Measurements from ENCODE around the gene POU6F2.

POU6F2 gene

DNA sequence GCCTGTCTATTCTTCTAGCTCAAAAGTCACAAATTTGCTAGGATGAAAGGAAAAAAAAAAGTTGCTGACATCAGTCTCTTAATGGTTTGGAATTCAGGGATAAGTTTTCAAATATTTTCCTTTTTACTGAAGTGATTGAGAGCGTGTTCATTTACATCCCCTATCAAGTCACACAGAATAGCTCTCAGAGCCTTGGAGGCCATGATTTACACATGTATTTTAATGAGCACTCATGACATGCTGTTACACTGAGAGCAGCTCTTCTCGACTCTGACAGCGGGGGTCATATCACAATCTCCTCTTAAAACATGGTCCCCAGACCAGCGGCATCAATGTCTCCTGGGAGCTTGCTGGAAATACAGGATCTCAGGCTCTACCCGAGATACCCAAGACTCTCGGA lies 232.7 kb downstream of the POU6F2 start:
- Histone ChIP-seq H3K4me1 (ENCODE audit: control insufficient read depth, insufficient read depth, low read length, poor library complexity, severe bottlenecking) (no peaks in the 10 kb centered on the region), H3K27ac (ENCODE audit: insufficient read depth, low read length, poor library complexity, severe bottlenecking) (no peak overlapping the region), H3K4me3 (ENCODE audit: insufficient read depth, low read depth, low read length, poor library complexity, severe bottlenecking) (no peak overlapping the region), H3K27me3 (replicated peaks; ENCODE audit: control insufficient read depth, insufficient read depth, low read length, poor library complexity, severe bottlenecking) (no peaks in the 10 kb centered on the region), H3K9me3 (ENCODE audit: control insufficient read depth, low read length) (no peaks in the 10 kb centered on the region), H3K36me3 (ENCODE audit: control insufficient read depth, insufficient read depth, low read length) (no peaks in the 10 kb centered on the region)
- DNase-seq: no peak

DNA sequence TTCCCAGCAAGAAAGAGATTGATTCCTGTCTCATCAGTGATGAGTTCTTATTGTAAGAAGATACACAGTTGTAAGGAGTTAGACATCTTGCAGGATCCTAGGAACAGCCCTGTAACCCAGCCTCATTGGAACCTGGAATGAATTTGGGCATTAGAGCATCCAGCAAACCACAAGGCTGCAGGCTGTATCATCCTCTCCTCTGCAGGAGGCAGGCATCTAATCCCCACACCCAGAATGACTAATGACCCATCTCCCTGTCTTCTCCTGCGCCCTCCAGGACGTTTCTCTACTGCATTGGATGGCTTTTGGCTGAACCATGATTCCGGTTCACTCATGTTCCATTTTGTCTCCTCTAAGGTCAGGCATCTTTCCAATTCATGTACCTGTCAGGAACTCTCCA lies 233.9 kb downstream of the POU6F2 start:
- H3K27me3 ChIP-seq (replicated peaks; ENCODE audit: control insufficient read depth, insufficient read depth, low read length, poor library complexity, severe bottlenecking): no peaks in the 10 kb centered on the region
- no peak overlapping the region for H3K4me3 ChIP-seq (ENCODE audit: insufficient read depth, low read depth, low read length, poor library complexity, severe bottlenecking)
- H3K4me1 ChIP-seq (ENCODE audit: control insufficient read depth, insufficient read depth, low read length, poor library complexity, severe bottlenecking): no peaks in the 10 kb centered on the region
- DNase-seq: no peak
- no peaks in the 10 kb centered on the region for H3K36me3 ChIP-seq (ENCODE audit: control insufficient read depth, insufficient read depth, low read length)
- H3K9me3 ChIP-seq (ENCODE audit: control insufficient read depth, low read length): no peaks in the 10 kb centered on the region
- H3K27ac ChIP-seq (ENCODE audit: insufficient read depth, low read length, poor library complexity, severe bottlenecking): no peak overlapping the region

DNA sequence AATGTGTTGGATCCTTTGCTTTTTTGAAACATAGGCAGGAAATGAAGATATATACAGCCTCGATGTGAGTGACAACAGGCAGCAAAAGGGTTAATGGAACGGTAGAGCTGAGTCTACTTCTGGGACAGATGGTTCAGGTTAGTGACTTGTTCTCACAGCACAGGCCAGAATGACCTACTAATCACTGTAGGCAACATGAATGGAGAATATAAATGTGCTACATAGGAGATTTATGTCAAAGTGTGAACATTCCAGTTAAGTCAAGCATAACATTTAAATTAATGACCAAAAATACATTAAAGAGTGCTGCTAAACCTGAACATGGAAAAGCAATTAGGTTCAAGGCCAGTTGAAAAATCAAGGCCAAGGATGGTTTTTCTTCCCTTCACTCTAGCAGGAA lies 235.2 kb downstream of the POU6F2 start:
- no peak overlapping the region for H3K27ac ChIP-seq (ENCODE audit: insufficient read depth, low read length, poor library complexity, severe bottlenecking)
- H3K27me3 ChIP-seq (replicated peaks; ENCODE audit: control insufficient read depth, insufficient read depth, low read length, poor library complexity, severe bottlenecking): no peaks in the 10 kb centered on the region
- DNase-seq: no peak
- no peaks in the 10 kb centered on the region for H3K36me3 ChIP-seq (ENCODE audit: control insufficient read depth, insufficient read depth, low read length)
- H3K4me3 ChIP-seq (ENCODE audit: insufficient read depth, low read depth, low read length, poor library complexity, severe bottlenecking): no peak overlapping the region
- no peaks in the 10 kb centered on the region for H3K9me3 ChIP-seq (ENCODE audit: control insufficient read depth, low read length)
- no peaks in the 10 kb centered on the region for H3K4me1 ChIP-seq (ENCODE audit: control insufficient read depth, insufficient read depth, low read length, poor library complexity, severe bottlenecking)

DNA sequence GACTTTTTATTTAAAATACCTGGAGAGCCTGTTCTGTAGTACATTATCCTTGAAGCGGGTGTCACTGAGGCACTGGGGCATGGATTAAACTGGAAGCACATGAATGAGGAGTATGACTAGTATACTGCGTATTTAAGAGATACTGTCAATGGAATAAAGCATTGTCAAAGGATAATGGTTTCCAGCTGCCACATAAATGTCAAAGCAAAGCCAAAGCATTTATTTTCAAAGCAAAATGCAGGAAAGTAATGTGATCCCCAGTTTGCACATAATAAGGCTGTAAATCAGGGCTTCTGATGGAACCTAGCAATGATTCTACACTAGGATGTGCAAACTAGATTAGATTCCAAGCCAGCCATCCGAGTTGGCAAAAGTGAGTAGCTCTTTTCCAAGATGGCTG lies 240.1 kb downstream of the POU6F2 start:
- H3K27ac ChIP-seq (ENCODE audit: insufficient read depth, low read length, poor library complexity, severe bottlenecking): no peak overlapping the region
- H3K27me3 ChIP-seq (replicated peaks; ENCODE audit: control insufficient read depth, insufficient read depth, low read length, poor library complexity, severe bottlenecking): no peaks in the 10 kb centered on the region
- H3K4me3 ChIP-seq (ENCODE audit: insufficient read depth, low read depth, low read length, poor library complexity, severe bottlenecking): no peak overlapping the region
- no peaks in the 10 kb centered on the region for H3K4me1 ChIP-seq (ENCODE audit: control insufficient read depth, insufficient read depth, low read length, poor library complexity, severe bottlenecking)
- no peaks in the 10 kb centered on the region for H3K36me3 ChIP-seq (ENCODE audit: control insufficient read depth, insufficient read depth, low read length)
- no peak for DNase-seq
- H3K9me3 ChIP-seq (ENCODE audit: control insufficient read depth, low read length): no peaks in the 10 kb centered on the region

DNA sequence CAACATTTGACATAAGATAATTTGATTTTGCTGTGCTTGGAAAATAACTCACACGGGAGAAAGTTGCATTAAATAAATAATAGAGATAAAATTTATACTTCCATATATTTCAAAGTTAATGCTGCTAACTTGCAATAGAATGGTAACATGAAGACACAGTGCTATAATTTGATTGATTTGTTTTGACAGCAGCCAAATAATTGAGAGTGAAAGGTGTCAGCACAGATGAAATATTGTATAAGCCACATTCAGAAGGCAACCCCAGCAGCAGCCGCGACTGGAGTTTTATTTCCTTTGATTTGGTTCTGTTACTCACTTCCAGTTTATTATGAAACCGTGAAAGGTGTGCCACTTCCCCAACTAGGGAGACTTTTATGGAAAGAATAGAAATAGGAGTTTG lies 242.2 kb downstream of the POU6F2 start:
- Histone ChIP-seq H3K27ac (ENCODE audit: insufficient read depth, low read length, poor library complexity, severe bottlenecking) (no peak overlapping the region), H3K27me3 (replicated peaks; ENCODE audit: control insufficient read depth, insufficient read depth, low read length, poor library complexity, severe bottlenecking) (no peaks in the 10 kb centered on the region), H3K4me1 (ENCODE audit: control insufficient read depth, insufficient read depth, low read length, poor library complexity, severe bottlenecking) (no peaks in the 10 kb centered on the region), H3K36me3 (ENCODE audit: control insufficient read depth, insufficient read depth, low read length) (no peaks in the 10 kb centered on the region), H3K9me3 (ENCODE audit: control insufficient read depth, low read length) (no peaks in the 10 kb centered on the region), H3K4me3 (ENCODE audit: insufficient read depth, low read depth, low read length, poor library complexity, severe bottlenecking) (no peak overlapping the region)
- no peak for DNase-seq

DNA sequence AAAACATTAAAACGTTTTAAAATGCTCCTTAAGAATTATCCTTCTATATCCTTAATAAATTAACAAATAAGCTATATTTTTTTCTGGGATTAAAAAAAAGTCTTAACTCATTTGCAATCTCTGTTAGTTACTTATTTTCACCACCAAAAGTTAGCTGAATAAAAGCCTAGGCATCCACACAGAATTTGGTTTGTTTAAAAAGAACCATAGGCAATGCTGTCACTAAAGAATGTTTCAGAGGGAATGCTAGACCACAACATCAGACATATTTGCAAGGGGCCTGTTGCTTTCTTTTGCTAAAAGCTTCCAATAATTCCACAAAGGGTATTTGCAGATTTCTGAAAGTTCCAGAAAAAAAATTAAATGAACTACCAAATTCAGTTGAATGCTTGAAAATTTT lies 244.2 kb downstream of the POU6F2 start:
- no peak overlapping the region for H3K4me3 ChIP-seq (ENCODE audit: insufficient read depth, low read depth, low read length, poor library complexity, severe bottlenecking)
- no peaks in the 10 kb centered on the region for H3K36me3 ChIP-seq (ENCODE audit: control insufficient read depth, insufficient read depth, low read length)
- H3K27ac ChIP-seq (ENCODE audit: insufficient read depth, low read length, poor library complexity, severe bottlenecking): no peak overlapping the region
- H3K4me1 ChIP-seq (ENCODE audit: control insufficient read depth, insufficient read depth, low read length, poor library complexity, severe bottlenecking): no peaks in the 10 kb centered on the region
- DNase-seq: no peak
- H3K27me3 ChIP-seq (replicated peaks; ENCODE audit: control insufficient read depth, insufficient read depth, low read length, poor library complexity, severe bottlenecking): no peaks in the 10 kb centered on the region
- H3K9me3 ChIP-seq (ENCODE audit: control insufficient read depth, low read length): no peaks in the 10 kb centered on the region

DNA sequence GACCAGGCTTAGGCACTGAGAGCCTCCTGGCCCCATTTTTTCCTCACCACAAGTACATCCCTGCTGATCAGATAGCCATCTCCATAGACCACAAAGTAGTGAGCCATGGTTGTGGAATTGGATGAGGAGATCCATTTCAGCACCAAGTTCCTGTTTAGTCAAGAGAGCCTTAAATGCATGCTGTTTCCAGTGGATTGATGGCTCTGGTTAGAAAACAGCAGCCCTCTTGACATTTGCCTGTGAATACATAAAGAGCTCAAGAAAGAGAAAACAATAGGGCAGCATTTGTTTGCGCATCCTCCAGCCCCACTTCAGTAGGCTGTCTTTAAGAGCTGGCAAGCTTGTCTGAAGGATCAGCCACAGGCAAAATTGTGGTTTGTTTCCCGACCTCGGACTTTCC lies 251.2 kb downstream of the POU6F2 start:
- H3K4me1 ChIP-seq (ENCODE audit: control insufficient read depth, insufficient read depth, low read length, poor library complexity, severe bottlenecking): no peaks in the 10 kb centered on the region
- DNase-seq: no peak
- H3K27me3 ChIP-seq (replicated peaks; ENCODE audit: control insufficient read depth, insufficient read depth, low read length, poor library complexity, severe bottlenecking): no peaks in the 10 kb centered on the region
- no peaks in the 10 kb centered on the region for H3K36me3 ChIP-seq (ENCODE audit: control insufficient read depth, insufficient read depth, low read length)
- no peak overlapping the region for H3K27ac ChIP-seq (ENCODE audit: insufficient read depth, low read length, poor library complexity, severe bottlenecking)
- no peaks in the 10 kb centered on the region for H3K9me3 ChIP-seq (ENCODE audit: control insufficient read depth, low read length)
- H3K4me3 ChIP-seq (ENCODE audit: insufficient read depth, low read depth, low read length, poor library complexity, severe bottlenecking): no peak overlapping the region

DNA sequence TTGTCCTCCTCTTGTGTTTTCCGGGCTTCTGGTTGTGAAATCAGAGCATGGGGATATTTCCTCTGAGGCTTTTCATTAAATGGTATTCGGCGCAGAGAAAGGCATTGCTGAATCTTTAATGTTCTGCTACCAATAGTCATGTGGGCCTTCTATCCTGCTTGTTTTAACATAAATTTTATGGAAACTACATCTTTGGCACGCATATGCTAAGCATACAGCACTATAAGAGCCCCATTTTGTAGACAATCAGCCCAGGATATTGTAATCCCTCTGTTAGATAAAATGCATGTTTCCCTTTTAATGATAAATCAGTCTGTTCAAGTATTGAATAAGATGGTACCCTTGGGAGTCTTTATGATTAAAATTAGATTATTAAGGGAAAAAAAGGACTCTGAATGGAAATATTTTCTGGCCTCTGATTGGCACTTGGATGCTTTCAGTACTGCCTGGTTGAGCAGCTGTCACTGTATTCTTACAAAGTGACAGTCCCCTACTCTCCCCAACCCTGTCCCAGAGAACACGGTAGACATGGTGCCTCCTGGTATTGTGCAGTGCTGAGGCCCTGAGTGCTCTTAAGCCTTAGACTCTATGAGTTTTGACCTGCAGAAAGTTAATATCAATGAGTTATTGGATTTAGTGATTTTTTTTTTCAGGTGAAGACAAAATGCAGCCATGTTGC lies 256.3 kb downstream of the POU6F2 start:
- H3K9me3 ChIP-seq (ENCODE audit: control insufficient read depth, low read length): no peaks in the 10 kb centered on the region
- no peaks in the 10 kb centered on the region for H3K4me1 ChIP-seq (ENCODE audit: control insufficient read depth, insufficient read depth, low read length, poor library complexity, severe bottlenecking)
- no peak overlapping the region for H3K27ac ChIP-seq (ENCODE audit: insufficient read depth, low read length, poor library complexity, severe bottlenecking)
- no peaks in the 10 kb centered on the region for H3K36me3 ChIP-seq (ENCODE audit: control insufficient read depth, insufficient read depth, low read length)
- no peak for DNase-seq
- H3K27me3 ChIP-seq (replicated peaks; ENCODE audit: control insufficient read depth, insufficient read depth, low read length, poor library complexity, severe bottlenecking): no peaks in the 10 kb centered on the region
- H3K4me3 ChIP-seq (ENCODE audit: insufficient read depth, low read depth, low read length, poor library complexity, severe bottlenecking): no peak overlapping the region

DNA sequence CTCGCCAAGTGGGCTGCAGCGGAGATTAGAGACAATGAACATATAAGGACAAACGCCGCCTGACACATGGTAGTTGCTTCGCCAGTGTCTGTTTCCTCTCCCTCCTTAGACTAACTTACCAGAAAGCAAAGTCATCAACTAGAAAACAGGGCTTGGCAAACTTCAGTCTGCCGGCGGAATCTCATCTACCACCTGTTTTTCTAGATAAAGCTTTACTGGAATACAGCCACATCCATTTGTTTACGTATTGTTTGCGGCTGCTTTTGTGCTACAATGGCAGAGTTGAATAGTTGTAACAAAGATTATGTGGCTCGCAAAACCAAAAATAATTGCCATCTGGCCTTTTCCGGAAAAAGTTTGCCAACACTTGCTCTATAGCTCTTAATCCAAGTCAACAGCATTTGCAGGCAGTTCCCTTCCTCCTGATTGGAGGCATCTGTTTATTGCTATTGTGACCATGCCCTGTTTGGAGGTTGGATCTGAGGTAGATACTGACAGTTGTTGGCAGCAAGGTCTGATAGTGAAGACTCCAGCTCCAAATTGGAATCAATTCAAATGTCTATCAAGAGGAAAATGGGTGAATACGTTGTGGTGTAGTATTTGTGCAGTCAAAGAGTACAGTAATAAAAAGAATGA lies 260.6 kb downstream of the POU6F2 start:
- Histone ChIP-seq H3K36me3 (ENCODE audit: control insufficient read depth, insufficient read depth, low read length) (no peaks in the 10 kb centered on the region), H3K27ac (ENCODE audit: insufficient read depth, low read length, poor library complexity, severe bottlenecking) (no peak overlapping the region), H3K4me1 (ENCODE audit: control insufficient read depth, insufficient read depth, low read length, poor library complexity, severe bottlenecking) (no peaks in the 10 kb centered on the region), H3K27me3 (replicated peaks; ENCODE audit: control insufficient read depth, insufficient read depth, low read length, poor library complexity, severe bottlenecking) (no peaks in the 10 kb centered on the region), H3K9me3 (ENCODE audit: control insufficient read depth, low read length) (no peaks in the 10 kb centered on the region), H3K4me3 (ENCODE audit: insufficient read depth, low read depth, low read length, poor library complexity, severe bottlenecking) (no peak overlapping the region)
- no peak for DNase-seq

DNA sequence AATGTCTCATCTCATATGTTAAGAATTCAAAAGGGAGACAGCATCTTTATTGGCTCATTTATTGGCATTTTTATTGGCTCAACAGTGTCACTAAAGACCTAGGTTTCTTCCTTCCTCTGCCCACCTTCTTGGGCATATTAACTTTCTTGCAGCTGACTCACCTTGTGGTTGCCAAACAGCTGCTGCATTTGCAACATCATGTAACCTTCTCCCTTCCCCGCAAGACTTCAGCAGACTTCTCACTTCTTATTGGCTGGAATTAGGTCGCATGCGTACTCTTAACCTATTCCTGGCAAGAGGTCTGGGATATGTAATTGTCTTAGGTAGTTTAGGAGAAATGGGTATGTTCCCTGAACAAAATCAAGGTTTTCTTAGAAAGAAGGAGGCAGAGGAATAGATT lies 263.2 kb downstream of the POU6F2 start:
- DNase-seq: no peak
- Histone ChIP-seq H3K9me3 (ENCODE audit: control insufficient read depth, low read length) (no peaks in the 10 kb centered on the region), H3K27ac (ENCODE audit: insufficient read depth, low read length, poor library complexity, severe bottlenecking) (no peak overlapping the region)

More for the DNA sequence above, 263.2 kb downstream of the POU6F2 start:
- Histone ChIP-seq H3K27me3 (replicated peaks; ENCODE audit: control insufficient read depth, insufficient read depth, low read length, poor library complexity, severe bottlenecking) (no peaks in the 10 kb centered on the region), H3K4me3 (ENCODE audit: insufficient read depth, low read depth, low read length, poor library complexity, severe bottlenecking) (no peak overlapping the region), H3K4me1 (ENCODE audit: control insufficient read depth, insufficient read depth, low read length, poor library complexity, severe bottlenecking) (no peaks in the 10 kb centered on the region), H3K36me3 (ENCODE audit: control insufficient read depth, insufficient read depth, low read length) (no peaks in the 10 kb centered on the region)
